Natural killer cell (primary cell): ENCODE data around the gene FGGY. TPM values are rescaled to one million over a fixed set of nuclear protein-coding genes. Genes with fewer than 3 reads are reported as not detected.

Experiments used
- ATAC-seq, 3 donors: fragments of 150-1000 bp in 2 of 3; fragments of 200-7000 bp in 1 of 3; cut with Tn5 transposase; 1 replicate in 1 of 3; 2 replicates in 2 of 3; pipeline ENCODE4 v1.10.0; 2021; ENCODE audit warnings: mild to moderate bottlenecking in 2 of 3, moderate library complexity in 2 of 3
- DNase-seq, 2 donors: peaks; one replicate each; pipeline versions ENCODE4 v3.0.0 to v3.0.0-alpha.2; 2013 to 2021; ENCODE audit warnings: mixed read lengths in 1 of 2
- H3K27ac ChIP-seq: one replicate; pipeline ENCODE4 v1.5.1; 2013; ENCODE audit warnings: mild to moderate bottlenecking, low read length
- H3K27me3 ChIP-seq: one replicate; pipeline ENCODE4 v1.6.1; 2013; ENCODE audit warnings: low read length; ENCODE audit not compliant: control insufficient read depth, insufficient read depth
- H3K36me3 ChIP-seq: one replicate; pipeline ENCODE4 v1.6.1; 2013; ENCODE audit warnings: low read length; ENCODE audit not compliant: control insufficient read depth, insufficient read depth
- H3K4me1 ChIP-seq: one replicate; pipeline ENCODE4 v1.6.1; 2013; ENCODE audit warnings: low read length; ENCODE audit not compliant: control insufficient read depth, insufficient read depth
- H3K4me3 ChIP-seq: one replicate; pipeline ENCODE4 v1.5.1; 2013; ENCODE audit warnings: low read length
- H3K9me3 ChIP-seq: one replicate; pipeline ENCODE4 v1.6.1; 2013; ENCODE audit warnings: low read length; ENCODE audit not compliant: control insufficient read depth, insufficient read depth
- H3K27ac Mint-ChIP-seq, 2 donors: one replicate each; pipeline ENCODE4 v1.8.0; 2022; ENCODE audit warnings: mild to moderate bottlenecking in 2 of 2, mixed read lengths in 2 of 2, moderate library complexity in 1 of 2
- H3K27me3 Mint-ChIP-seq, 2 donors: one replicate each; pipeline ENCODE4 v1.8.0; 2022; ENCODE audit warnings: low read depth in 2 of 2, mixed read lengths in 2 of 2
- H3K36me3 Mint-ChIP-seq: one replicate; pipeline ENCODE4 v1.8.0; 2022; ENCODE audit warnings: mixed read lengths
- H3K4me1 Mint-ChIP-seq, 2 donors: one replicate each; pipeline ENCODE4 v1.8.0; 2022; ENCODE audit warnings: mixed read lengths in 2 of 2
- H3K4me3 Mint-ChIP-seq: one replicate; pipeline ENCODE4 v1.8.0; 2022; ENCODE audit warnings: mild to moderate bottlenecking, moderate library complexity, mixed read lengths
- H3K9me3 Mint-ChIP-seq, 2 donors: one replicate each; pipeline ENCODE4 v1.8.0; 2022; ENCODE audit warnings: mixed read lengths in 2 of 2
- CTCF ChIP-seq: fragments of 200-600 bp; IDR thresholded peaks from one replicate; pipeline ENCODE4 v1.8.0; 2022; ENCODE audit warnings: antibody characterized with exemption
- WGBS: methylation state at CpG from one replicate; pipeline ENCODE4 v1.1.7; 2013; ENCODE audit warnings: missing lambda C conversion rate; ENCODE audit not compliant: insufficient coverage; 5-methylcytosine and 5-hydroxymethylcytosine counted together
- intact Hi-C: fragments of 100-400 bp; cut with micrococcal nuclease; formaldehyde crosslinking; loops from one replicate; pipeline ENCODE4 v1.14.2; 2022
- total RNA-seq, 4 donors: library from RNA; stranded (reverse); fragments of 120-200 nt in 1 of 4; gene quantifications; one replicate each; pipeline versions ENCODE4 v1.2.3 to v1.2.4, GENCODE V29; 2013 to 2022

FGGY gene
- total RNA-seq, 3 donors from 2014 or later (not counting 1 experiment from before 2014, with no cell fraction given), result 21.8 to 31.5 (median 21.8) TPM

GRCh38 chr1:59291561-59291960 lies 5.3 kb upstream of the FGGY start:
- H3K9me3 Mint-ChIP-seq, result no peaks in the 10 kb centered on the region
- Histone ChIP-seq H3K4me3 (no peak overlapping the region), H3K36me3 (no peaks in the 10 kb centered on the region), H3K27me3 (no peaks in the 10 kb centered on the region), H3K4me1 (peaks cover 40% of the 10 kb centered on the region), H3K9me3 (no peaks in the 10 kb centered on the region), H3K27ac (no peak overlapping the region)
- TF ChIP-seq CTCF, result no peak
- H3K27me3 Mint-ChIP-seq, result peaks cover 0 to 2% of the 10 kb centered on the region in 2 donors
- ATAC-seq (no peak), DNase-seq (no peak)
- H3K4me1 Mint-ChIP-seq, result peaks cover 60 to 61% of the 10 kb centered on the region in 2 donors
- H3K36me3 Mint-ChIP-seq, result no peaks in the 10 kb centered on the region
- no peak overlapping the region for H3K4me3 Mint-ChIP-seq
- intact Hi-C loops, result loop anchor here (5.0 to 10.0 kb wide), 5 partner anchors 41 to 537 kb away; no protein-coding TSS in a partner anchor
- H3K27ac Mint-ChIP-seq, result peak overlapping the region; percentile 90 to 95

- Mint-ChIP-seq H3K27ac (peak overlapping the region; percentile 90 to 95), H3K4me1 (peaks cover 66% of the 10 kb centered on the region in 2 donors), H3K4me3 (peak overlapping the region; percentile 71), H3K9me3 (no peaks in the 10 kb centered on the region), H3K36me3 (no peaks in the 10 kb centered on the region), H3K27me3 (peaks cover 0 to 2% of the 10 kb centered on the region in 2 donors)
- no peak for TF ChIP-seq CTCF
- H3K4me3 ChIP-seq, result no peak overlapping the region
- H3K36me3 ChIP-seq, result no peaks in the 10 kb centered on the region
- no peaks in the 10 kb centered on the region for H3K9me3 ChIP-seq
- intact Hi-C loops, result loop anchor here (1.0 to 10.0 kb wide), 6 partner anchors 40 to 538 kb away; no protein-coding TSS in a partner anchor
- no peaks in the 10 kb centered on the region for H3K27me3 ChIP-seq
- H3K4me1 ChIP-seq, result peaks cover 47% of the 10 kb centered on the region
- ATAC-seq (peak; percentile 46 to 66 (median 52)), DNase-seq (peak; percentile 34 to 54)
- 0% methylated on average over 2 of the region's 2 CpGs for WGBS
- H3K27ac ChIP-seq, result peak overlapping the region; percentile 64
These were observed 4.3 kb upstream of the FGGY start for GRCh38 chr1:59292562-59292961.

- H3K4me1 ChIP-seq, result peaks cover 50% of the 10 kb centered on the region
- no peak for ATAC-seq
- peak overlapping the region; percentile 71 for H3K4me3 Mint-ChIP-seq
These were observed 3.7 kb upstream of the FGGY start for GRCh38 chr1:59293206-59293605.

More at GRCh38 chr1:59293206-59293605, 3.7 kb upstream of the FGGY start:
- peak overlapping the region; percentile 90 to 95 for H3K27ac Mint-ChIP-seq
- Histone ChIP-seq H3K27me3 (no peaks in the 10 kb centered on the region), H3K36me3 (no peaks in the 10 kb centered on the region), H3K27ac (peak overlapping the region; percentile 64), H3K9me3 (no peaks in the 10 kb centered on the region), H3K4me3 (no peak overlapping the region)
- H3K4me1 Mint-ChIP-seq, result peaks cover 66% of the 10 kb centered on the region in 2 donors
- no peak for TF ChIP-seq CTCF
- WGBS, result 33% methylated on average over 2 of the region's 2 CpGs
- H3K9me3 Mint-ChIP-seq, result no peaks in the 10 kb centered on the region
- intact Hi-C loops, result loop anchor here (5.0 to 10.0 kb wide), 5 partner anchors 39 to 538 kb away; no protein-coding TSS in a partner anchor
- peaks cover 0 to 2% of the 10 kb centered on the region in 2 donors for H3K27me3 Mint-ChIP-seq
- DNase-seq, result peak in 1 of 2 donors; percentile 23
- H3K36me3 Mint-ChIP-seq, result no peaks in the 10 kb centered on the region
